ENCODE results near the gene CCT8L2.
"Not testable (repeated sequence)": the region's sequence is repeated elsewhere in the genome, so short reads cannot be mapped to it uniquely, and the experiment has no call there.

CCT8L2 gene, protein sequence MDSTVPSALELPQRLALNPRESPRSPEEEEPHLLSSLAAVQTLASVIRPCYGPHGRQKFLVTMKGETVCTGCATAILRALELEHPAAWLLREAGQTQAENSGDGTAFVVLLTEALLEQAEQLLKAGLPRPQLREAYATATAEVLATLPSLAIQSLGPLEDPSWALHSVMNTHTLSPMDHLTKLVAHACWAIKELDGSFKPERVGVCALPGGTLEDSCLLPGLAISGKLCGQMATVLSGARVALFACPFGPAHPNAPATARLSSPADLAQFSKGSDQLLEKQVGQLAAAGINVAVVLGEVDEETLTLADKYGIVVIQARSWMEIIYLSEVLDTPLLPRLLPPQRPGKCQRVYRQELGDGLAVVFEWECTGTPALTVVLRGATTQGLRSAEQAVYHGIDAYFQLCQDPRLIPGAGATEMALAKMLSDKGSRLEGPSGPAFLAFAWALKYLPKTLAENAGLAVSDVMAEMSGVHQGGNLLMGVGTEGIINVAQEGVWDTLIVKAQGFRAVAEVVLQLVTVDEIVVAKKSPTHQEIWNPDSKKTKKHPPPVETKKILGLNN

DNA sequence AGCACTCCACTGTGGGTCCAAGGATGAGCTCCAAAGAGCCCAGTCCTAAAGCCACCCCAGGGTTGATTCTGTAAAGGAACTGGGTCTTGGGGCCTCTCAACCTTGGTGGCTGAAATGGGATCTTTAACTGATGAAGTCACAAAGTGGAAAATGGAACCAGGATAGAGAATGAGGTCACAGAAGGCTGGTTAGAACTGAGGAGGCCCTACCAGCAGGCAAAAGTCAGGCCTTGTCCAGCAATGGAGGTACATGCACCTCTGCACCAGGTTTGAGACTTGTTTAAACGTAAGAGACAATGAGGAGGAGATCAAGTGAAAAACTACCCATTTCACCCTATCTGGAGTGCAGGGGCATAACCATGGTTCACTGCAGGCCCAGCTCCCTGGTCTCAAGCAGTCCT, at the start of gene CCT8L2:
Gene CCT8L2, minus strand, starts transcription at position 101 of the 400 bp plus-strand sequence. CDS start 260 bp downstream, outside the sequence.
- DNase-seq = not testable (repeated sequence)

DNA sequence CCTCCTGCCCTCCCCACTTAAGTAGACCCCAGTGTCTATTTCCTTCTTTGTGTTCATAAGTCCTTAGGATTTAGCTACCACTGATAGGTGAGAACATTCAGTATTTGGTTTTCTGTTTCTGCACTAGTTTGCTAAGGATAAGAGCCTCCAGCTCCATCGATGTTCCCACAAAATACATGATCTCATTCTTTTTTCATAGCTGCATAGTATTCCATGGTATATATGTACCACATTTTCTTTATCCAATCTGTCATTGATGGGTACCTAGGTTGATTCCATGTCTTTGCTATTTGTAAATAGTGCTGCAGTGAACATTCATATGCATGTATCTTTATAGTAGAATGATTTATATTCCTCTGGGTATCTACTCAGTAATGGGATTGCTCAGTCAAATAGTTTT, 42.8 kb upstream of the CCT8L2 start:
- DNase-seq = not testable (repeated sequence)

DNA sequence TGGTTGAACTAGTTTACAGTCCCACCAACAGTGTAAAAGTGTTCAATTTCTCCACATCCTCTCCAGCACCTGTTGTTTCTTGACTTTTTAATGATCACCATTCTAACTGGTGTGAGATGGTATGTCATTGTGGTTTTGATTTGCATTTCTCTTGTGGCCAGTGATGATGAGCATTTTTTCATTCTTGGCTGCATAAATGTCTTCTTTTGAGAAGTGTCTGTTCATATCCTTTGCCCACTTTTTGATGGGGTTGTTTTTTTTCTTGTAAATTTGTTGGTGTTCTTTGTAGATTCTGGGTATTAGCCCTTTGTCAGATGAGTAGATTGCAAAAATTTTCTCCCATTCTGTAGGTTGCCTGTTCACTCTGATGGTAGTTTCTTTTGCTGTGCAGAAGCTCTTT, 41.5 kb upstream of the CCT8L2 start:
- DNase-seq = not testable (repeated sequence)

DNA sequence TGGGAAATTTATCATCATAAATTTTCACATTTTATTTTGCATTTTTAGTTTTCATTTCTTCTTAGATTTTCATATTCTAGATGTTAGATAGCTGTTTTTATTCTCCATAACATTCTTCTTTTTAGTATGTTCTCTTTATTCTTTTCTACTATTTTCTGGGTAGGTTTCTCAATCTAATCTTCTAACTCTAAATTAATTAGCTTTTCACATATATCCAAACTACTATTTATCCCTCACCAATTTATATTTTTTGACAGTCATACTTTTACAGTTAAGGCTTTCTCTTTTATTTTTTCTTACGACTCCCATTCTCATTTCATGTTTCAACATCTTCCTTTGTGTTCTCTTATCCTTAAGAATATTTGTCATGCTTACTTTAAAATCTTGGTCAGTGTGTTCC, 35.9 kb upstream of the CCT8L2 start:
- not testable (repeated sequence) for DNase-seq

DNA sequence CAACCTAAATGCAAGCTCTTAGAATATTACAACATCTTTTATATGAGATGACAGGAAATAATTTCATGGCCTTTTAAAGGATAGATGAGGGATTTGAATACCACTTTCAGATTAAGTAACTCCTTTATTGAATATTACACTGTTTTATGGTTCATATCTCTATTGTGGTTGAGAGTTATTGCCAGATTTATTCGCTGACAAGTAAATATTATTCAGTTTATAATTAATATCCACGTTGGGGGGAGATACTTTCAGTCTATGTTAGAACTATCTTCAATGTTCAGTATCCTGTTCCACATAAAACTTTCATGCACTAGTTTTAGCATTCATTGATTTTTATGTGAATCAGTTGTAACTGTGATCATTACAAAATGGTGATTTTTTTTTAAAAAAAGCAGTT, 32.4 kb upstream of the CCT8L2 start:
- not testable (repeated sequence) for DNase-seq

DNA sequence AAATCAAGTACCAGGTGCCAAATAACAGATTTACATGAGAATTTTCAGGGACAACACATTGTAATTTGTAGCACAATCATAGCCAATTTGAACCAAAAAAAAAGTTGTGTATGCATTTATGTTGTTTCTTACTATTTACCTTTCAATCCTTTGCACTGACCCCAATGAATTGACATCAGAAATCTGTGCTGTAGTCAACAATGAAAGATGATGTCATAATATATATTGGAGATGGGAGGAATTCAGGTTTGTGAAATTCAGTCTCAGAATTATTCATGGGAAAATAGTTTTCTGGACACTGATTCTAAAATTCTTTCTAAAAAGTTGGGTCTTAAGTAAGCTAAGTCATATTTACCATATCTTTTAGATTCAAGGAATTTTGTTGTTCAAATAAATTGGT, 31.0 kb upstream of the CCT8L2 start:
- not testable (repeated sequence) for DNase-seq

DNA sequence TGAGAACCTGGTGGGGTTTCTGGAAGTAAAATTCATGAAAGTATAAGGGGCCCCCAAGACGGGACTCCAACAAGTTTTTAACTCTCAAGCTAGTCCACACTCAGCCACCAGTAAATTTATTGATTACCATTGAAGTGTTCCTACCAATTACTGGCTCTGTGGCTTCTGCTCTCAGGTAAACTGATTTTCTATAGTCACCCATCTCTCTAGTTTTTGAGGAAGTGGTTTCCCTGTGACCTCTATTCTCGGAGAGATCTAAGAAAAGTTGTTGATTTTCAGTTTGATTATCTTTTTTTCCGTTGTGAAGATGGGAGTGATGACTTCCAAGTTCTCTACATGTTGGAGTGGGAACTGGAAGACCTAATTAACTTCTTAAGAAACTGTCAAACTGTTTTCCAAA, 24.9 kb upstream of the CCT8L2 start:
- DNase-seq = not testable (repeated sequence)

DNA sequence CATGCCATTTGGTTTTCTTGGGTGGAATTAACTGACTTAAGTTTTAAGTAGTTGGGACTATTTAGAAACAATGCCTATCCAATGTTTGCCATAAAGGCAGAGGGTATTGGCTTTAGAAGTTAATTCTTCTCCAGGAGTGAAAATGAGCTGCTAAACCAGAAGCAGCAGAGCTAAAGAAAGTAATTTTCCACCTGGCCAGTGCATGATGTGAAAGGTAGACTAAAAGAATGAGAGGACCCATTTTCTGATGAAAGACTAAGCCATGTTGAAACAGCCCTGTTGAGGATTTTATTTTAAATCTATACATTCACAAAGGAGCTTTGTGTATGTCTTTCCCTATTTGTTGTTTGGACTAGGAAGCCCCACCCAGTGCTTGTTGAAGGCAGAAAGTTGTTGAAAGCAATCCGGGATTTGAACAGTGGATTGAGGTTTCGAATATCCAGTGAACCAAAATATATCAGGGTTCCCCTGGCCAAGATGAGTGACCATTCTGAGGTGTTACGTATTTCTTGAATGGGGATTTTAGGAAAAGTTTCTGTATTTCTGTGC, 23.9 kb upstream of the CCT8L2 start:
- not testable (repeated sequence) for DNase-seq

DNA sequence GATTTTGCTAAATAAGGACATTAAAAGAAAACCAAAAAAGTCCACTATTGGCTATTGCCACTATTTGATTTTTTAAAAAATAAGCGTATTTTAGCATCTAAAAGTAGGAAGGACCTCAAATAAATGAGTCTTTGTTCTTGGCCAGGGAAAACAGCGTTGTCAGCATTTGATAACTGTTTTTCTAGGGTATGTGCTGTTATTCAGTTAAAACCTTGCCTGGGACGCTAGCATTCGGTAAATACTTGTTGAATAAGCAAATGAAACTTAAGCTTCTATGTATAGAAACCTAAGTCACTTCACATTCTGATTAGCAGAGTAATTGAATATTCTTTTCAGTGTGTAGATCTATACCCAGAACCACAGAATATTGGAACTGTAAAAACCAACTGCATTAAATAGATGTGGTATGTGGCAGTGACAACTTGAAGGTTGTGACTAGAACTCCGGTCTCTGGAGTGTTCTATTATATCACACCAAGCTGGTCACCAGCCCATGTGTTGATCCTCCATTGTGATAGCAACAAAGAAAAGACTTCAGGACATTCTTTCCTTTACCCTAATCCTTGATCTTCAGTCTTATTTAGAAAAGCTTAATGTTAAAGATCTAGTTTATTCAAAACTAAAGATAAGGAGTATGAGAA, 23.1 kb upstream of the CCT8L2 start:
- not testable (repeated sequence) for DNase-seq

DNA sequence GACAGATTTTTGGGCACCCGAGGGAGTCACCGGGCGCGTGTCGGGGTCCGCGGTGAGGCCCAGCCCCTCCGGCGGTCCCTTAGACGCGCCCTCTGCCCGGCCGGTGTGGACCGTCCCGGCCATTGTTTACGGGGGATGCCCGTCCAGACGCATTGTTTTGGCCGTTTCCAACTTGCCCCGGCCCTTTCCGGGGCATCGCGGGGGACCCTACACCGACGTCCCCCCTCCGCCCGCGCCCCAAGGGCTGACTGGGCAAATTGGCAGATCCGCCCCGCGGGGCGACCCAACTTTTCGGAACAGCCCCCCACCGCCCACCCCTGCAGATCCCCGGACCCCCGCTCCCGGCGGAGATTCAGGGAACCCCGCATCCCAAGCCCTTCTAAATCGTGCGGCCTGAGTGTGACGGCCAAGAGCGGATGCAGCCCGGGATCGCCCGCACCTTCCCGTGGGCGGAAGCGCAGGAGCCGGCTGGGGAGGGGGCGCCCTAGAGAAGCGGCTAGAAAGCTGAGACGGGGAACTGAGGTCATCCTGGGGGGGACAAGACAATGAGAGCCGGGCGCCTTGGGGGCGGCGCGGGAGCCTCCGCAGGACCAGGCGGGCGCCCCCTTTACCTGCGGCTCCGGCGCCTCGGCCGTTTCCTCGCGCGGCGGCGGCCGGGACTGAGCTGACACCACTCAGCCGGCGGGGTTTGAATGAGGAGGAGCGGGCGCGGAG, 17.1 kb upstream of the CCT8L2 start:
- no peak for DNase-seq

DNA sequence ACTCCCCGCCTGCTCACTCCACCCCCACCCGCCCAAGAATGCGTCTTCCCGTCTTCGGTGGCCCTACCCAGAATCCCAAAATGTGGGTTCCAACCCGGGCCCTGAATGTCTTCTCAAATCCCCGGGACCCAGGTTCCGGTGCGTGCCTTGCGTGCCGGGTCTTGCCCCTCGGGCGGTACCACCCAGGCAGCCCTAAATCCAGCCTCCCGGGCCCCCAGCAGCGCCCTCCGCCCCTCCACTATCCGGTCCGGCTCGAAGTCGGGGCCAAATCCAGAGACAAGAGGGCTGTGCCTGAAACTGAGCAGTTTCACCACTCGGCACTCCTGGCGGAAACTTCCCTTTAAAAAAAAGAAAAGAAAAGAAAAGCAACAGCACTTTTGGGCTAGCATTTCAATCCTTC, 16.3 kb upstream of the CCT8L2 start:
- no peak for DNase-seq

DNA sequence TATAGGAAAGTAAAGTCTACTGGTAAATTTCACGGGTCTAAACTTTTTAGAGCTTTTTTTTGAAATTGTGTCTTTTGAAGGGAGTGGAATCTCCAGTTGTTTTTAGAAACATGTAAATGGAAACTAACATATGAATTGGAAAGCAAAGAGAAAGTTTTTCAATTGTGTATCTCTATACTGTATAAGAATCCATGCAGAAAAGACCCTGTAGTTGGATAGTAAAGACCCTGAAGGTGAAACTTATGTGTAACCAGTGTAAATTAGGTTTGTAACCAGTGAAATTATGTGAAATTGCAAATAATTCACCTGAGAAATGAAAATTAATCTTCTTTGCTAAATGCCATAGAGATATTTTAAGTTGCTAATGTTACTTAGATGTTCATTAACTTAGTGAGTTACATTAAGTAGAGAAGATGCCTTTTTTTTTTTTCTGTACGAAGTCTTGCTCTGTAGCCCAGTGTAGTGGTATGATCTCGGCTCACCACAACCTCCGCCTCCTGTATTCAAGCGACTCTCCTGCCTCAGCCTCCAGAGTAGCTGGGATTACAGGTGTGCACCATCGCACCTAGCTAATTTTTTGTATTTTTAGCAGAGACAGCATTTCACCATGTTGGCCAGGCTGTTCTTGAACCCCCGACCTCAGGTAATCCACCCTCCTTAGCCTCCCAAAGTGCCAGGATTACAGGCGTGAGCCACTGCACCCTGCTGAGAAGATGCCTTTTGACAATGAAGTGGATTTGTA, 11.8 kb upstream of the CCT8L2 start:
- DNase-seq = not testable (repeated sequence)

DNA sequence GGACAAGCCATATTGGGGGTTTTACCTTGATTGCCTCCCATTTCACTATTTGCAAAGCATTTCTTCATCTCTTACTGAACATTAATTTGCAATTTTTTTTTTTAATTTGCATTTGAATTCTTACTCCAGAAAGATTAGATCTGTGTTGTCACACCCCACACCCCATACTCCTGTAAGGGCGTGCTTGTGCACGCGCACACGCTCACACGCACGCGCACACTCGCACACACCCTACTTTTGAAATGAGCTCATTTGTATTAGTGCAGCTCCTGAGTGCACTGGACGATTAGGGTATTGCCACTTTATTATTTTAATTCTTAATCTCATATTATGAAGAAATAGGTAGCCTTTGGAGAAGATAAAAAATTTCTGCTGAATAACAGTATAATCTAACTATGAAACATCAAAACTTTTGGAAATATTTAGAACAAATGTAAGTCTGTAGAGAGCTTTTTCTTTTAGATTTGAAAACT, 11.2 kb upstream of the CCT8L2 start:
- not testable (repeated sequence) for DNase-seq

DNA sequence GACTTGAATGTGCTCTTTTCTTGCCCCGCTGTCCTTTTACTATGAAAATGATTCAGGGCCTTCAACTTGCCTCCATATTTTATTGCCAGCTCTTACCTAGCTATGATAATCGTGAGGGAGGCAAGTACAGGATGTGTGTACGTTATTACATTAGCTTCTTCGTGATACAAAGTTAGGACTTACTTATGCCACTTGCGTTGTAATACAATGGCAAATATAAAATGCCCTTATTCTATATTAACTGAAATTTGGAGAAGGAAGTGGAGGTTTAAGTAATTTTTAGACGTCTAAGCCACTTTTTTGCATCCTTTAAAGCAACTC, 10.8 kb upstream of the CCT8L2 start:
- no peak for DNase-seq

DNA sequence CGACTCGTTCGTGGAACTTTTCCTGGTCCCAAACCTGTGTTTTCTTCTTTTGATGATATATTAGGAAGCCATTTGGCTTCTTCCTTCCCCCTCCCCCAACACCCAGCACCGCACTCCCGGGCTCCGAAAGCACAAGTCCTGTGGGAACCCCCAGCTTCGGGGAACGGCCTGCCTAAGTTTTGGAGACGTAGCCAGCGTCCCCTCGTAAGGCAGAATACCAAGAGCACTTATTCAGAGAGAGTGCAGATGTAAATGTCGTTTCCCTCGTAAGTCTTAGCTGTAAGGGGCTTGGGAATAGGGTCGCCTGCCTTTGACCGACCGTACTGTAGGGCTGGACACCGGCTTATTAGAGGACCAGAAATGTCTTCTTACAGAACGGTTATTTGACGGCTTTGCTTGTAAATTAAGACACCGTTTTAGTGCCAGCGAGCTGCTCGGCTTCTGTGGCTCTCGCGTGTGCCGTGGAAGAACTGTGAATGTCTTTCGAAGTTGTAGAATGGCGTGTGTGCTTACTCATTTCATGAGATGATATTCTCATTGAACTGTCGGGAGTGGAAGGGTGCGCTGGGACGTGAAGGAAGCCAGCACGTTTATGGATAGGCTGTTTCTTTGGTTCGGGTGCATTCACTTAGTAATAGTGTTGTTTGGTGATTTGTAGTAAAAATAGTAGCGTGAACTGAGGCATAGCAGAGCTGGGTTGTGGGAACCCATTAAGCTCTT, 10.3 kb upstream of the CCT8L2 start:
- DNase-seq = not testable (repeated sequence)

DNA sequence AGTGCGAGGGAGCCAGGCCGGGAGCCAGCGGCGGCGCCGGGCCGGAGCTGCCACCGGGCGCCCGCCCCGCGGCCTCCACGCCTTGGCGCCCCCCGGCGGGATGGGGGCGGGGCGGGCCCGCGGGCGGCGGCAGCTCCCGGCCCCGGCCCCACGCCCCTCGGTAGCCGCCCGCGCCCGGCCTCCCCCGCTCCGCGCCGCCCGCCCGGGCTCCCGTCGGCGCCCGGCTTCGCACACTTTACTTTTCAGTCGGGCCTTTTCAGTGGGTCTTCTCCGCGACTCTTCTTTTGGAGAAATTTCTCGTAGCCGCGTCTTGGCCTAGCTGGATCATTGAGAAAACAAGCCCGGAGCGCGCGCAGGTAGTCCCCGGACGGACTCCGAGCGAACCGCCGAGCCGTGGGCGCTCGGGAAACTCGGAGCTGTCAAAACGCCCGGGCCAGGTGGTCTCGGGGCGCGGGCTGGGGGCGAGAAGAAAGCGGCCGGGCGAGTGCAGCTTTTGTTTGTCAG, 9.7 kb upstream of the CCT8L2 start:
- not testable (repeated sequence) for DNase-seq

DNA sequence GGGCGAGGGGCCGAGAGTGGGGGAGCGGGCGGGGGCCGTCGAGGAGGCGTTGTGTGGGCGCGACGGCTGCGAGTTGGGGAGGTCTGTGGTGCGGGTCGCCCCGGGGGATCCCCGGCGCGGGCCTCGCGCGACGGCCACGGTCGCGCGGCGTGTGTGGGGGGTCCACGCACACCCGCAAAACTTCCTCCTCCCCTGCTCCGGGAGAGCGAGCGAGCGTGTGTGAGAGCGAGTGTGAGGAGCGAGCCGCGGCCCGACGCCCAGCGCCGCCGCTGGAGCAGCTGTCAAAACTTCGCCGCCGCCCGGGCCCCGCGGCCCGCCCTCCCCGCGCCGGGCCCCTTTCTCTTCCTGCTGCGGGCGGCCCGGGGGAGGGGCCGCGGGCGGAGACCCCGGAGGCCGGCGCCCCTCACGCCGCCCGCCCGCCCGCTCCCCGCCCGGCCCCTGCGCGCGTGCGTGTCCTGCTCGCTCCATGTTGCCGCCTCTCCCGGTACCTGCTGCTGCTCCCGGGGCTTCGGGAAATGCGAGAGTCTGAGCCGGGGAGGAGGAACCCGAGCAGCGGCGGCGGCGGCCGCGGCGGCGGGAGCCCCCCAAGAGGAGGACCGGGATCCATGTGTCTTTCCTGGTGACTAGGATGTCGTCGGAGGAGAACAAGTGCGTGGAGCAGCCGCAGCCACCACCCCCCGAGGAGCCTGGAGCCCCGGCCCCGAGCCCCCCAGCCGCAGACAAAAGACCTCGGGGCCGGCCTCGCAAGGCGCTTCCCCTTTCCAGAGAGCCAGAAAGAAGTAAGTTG, 9.0 kb upstream of the CCT8L2 start:
- no peak for DNase-seq

DNA sequence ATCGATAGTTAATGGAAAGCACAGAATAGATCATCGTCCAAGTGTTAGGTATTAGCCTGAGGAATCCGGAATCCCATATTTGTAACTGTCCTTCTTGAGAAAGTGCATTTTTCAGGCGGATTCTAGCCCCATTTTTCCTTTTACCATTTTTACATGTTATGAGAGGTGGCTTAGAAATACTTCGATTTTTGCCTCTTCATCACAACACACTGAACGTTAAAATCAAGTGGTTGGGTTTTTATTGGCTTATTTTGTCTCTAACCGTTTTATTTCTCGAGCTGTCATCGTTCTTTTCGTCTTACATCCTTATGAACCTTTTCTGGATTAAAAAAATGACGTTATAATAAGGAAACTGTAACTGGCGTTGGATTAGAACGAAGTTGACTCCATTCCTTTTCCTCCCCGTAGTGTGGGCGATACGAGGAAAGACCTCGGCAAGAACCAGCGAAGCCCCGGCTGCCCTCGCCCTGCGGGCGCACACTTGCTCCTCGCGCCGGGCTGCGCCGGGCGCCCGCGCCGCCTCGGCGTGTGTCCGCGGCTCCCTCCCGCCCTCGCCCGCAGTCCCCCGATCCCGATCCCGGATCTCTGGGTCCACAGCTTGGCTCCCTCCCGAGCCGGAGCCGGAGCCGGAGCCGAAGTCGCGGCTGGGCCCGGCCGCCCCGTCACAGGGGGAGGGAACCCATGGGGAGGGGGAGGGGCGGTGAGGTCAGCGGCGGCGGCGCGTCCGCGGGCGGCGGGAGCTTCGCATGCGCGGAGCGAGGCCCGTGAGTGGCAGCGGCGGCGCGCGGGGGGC, 8.2 kb upstream of the CCT8L2 start:
- not testable (repeated sequence) for DNase-seq

DNA sequence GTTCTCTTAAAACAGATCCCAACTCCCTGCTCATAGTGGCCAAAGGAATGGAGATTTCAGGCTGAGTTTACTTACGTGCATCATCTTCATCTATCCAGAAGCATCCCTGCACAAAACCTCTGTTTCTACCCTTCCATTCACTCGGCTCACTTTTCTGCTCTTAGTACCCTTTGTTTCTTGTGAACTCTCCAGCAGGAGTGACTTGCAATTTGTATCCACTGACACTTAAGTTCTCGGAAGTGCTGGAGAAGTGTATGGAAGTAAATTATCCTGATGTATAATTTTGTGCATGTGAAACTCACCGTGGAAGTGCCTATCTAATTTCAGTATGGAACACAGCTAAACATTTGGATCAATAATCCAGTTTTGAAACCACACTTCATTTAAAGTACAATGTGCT, 7.0 kb upstream of the CCT8L2 start:
- DNase-seq = not testable (repeated sequence)

DNA sequence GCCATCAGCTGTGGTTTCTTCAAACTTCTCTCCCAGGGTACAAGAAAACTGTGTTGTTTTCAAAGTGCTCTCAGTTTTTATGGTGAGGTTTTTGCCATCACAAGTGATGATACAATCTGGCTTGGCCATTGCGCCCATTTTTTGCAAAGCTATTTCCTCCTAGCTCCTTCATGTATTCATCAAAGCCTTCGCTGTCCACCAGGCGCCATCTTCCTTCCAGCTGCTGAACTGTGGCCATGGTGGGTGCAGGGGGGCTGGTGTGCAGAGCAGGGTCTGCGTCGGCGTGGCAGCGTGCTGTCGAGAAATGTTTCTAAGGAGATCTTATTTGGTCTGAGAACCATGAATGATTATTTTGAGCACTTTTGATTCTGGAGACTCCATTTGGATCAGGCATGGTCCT, 2.6 kb upstream of the CCT8L2 start:
- DNase-seq = not testable (repeated sequence)

Measured in NCI-H69 (cell line).